ENCODE data around the gene PTPRN2. TPM values are rescaled to one million over a fixed set of nuclear protein-coding genes. Genes with fewer than 3 reads are reported as not detected.

The PTPRN2 gene
- not detected in 2 replicates for total RNA-seq (2011; cell fraction: chromatin; rRNA removed; ENCODE audit: low replicate concordance)
- not detected in 2 replicates for total RNA-seq (2011; cell fraction: nucleolus; rRNA removed)
- total RNA-seq (2011; cell fraction: nucleoplasm; rRNA removed) = not detected in 2 replicates
- total RNA-seq (2014; rRNA removed) (not detected in 2 replicates), total RNA-seq (2014; rRNA removed; fragmentation: Illumina TruSeq; extraction: Trizol) (not detected in 2 replicates), total RNA-seq (2015; rRNA removed; fragmentation: Illumina TruSeq; extraction: Trizol) (not detected in 2 replicates), total RNA-seq (2021) (0.09 TPM in 1 of 2 replicates, not detected in the other), polyA plus RNA-seq (2011; rRNA removed) (not detected in 2 replicates), polyA plus RNA-seq (2014; fragmentation: Illumina TruSeq; extraction: Trizol) (not detected in 2 replicates), polyA plus RNA-seq (2014; fragmentation: Nextera tagmentation; extraction: Ambion mirVana) (not detected), polyA plus RNA-seq (2014; rRNA removed) (not detected in 2 replicates), polyA minus RNA-seq (2011; rRNA and poly(A)+ RNA removed) (not detected in 2 replicates), Bru-seq, nascent RNA (percentile 3 among the genes with signal in this experiment), BruChase-seq, experiment 1, labeled RNA remaining after a 2-hour chase (percentile 9 among the genes with signal in this experiment), BruChase-seq, experiment 2, labeled RNA remaining after a 6-hour chase (percentile 13 among the genes with signal in this experiment)
- not detected in 2 replicates for polyA plus RNA-seq (2011; cell fraction: cytosol; rRNA removed)
- polyA plus RNA-seq (2011; cell fraction: nucleus; rRNA removed) = not detected in 2 replicates
- 0.04 TPM in 1 of 2 replicates, not detected in the other for polyA plus RNA-seq (2012)
- 0.73 TPM in 1 of 2 replicates, not detected in the other for polyA minus RNA-seq (2011; cell fraction: cytosol; rRNA and poly(A)+ RNA removed)
- polyA minus RNA-seq (2011; cell fraction: nucleus; rRNA and poly(A)+ RNA removed) = not detected in 2 replicates
- long read RNA-seq, experiment 1 = 0 reads
- long read RNA-seq, experiment 2, partial matches to known transcripts = 0 of 1 reads
- long read RNA-seq, experiment 2, other reads (novel, unspliced or antisense) = 1 of 1 reads
- long read RNA-seq, experiment 3 = 0 reads

DNA sequence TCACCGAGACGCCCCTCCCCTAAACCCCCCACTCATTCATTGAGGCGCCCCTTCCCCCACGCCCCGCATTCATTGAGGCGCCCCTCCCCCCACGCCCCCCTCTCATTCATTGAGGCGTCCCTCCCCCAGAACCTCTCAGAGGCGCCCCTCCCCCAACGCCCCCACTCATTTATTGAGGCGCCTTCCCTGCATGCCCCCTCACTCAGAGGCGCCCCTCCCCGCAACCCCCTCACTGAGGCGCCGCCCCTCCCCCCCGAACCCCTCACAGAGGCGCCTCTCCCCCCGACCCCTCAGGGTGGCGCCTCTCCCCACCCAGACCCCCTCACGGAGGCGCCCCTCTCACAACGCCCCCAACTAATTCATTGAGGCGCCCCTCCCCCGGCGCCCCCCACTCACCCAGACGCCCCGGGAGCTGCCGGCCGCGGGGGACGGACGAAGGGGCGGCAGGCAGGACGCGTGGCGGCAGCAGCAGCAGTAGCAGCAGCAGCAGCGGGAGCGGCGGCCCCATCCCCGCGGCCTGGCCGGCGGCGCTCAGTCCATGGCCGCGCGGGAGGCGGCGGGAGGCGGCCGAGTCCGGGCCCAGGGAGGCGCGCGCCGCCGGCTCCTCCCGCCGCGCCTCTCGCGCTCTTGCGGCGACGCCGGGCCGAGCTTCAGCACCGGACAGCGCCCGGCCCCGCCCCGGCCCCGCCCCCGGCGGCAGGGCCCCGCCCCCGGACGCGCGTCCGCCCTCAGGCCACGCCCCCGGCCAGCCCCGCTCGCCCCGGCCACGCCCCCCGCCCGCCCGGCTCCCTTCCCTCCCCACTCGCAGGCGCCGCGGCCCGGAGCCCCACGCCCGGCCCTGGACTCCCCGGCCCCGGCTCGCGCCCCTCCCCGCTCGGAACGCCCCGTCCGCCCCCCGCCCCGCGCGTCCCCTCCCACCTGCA, at the start of gene PTPRN2:
PTPRN2 (minus strand) TSS at position 662 of the 923 bp plus-strand sequence.
- Histone ChIP-seq H3K79me2 (ENCODE audit: control insufficient read depth, insufficient read depth, low read length) (no peaks in the 10 kb centered on the region), H4K20me1 (replicated peaks; ENCODE audit: control insufficient read depth, insufficient read depth, low read length) (peaks cover 10% of the 10 kb centered on the region), H3K4me3 (peak within 1 kb of the TSS; percentile 25; the same call in 1 of the 2 replicates), H3K27me3 (ENCODE audit: control insufficient read depth in 2 of 2, insufficient read depth in 2 of 2, low read length in 2 of 2) (peaks cover 55 to 76% of the 10 kb centered on the region in 2 experiments), H3K4me1 (replicated peaks in 1 of 2; ENCODE audit: control insufficient read depth in 2 of 2, insufficient read depth in 2 of 2, low read length in 2 of 2) (peaks cover 0 to 22% of the 10 kb centered on the region in 2 experiments; a peak in 2 of 5 replicates), H3K27ac (ENCODE audit: extremely low read depth, low read depth, low read length) (no peak within 1 kb of the TSS), H3K36me3 (ENCODE audit: control insufficient read depth, insufficient read depth, low read length) (no peaks in the 10 kb centered on the region), H3K9me1 (ENCODE audit: control insufficient read depth, insufficient read depth, low read length) (no peaks in the 10 kb centered on the region), H3K9me3 (replicated peaks; ENCODE audit: control insufficient read depth, insufficient read depth, low read depth, low read length) (no peaks in the 10 kb centered on the region), H3K4me2 (ENCODE audit: insufficient read depth, low read length) (no peak within 1 kb of the TSS), H2AFZ (ENCODE audit: low read depth, low read length) (no peak within 1 kb of the TSS), H3K9ac (ENCODE audit: insufficient read depth in 1 of 2, low read depth in 2 of 2, low read length in 2 of 2) (peak within 1 kb of the TSS in 1 of 2 experiments; percentile 53; a peak in 2 of 4 replicates)
- in situ Hi-C loops (cut with MboI) = no loop called here
- POLR2A ChIA-PET = interaction anchor here (0.6 to 0.7 kb wide), 2 partner anchors 141 to 1574 kb away, joined by 3 read pairs; no protein-coding TSS in a partner anchor
- DNase-seq (ENCODE audit: extremely low read depth in 1 of 4, low spot score in 3 of 4) (peak; percentile 86 to 100 (median 100)), FAIRE-seq (no peak), ATAC-seq (peak; percentile 98)
- intact Hi-C loops (cut with micrococcal nuclease) = loop anchor here (2.0 kb wide), 1 partner anchor 387 kb away; no protein-coding TSS in a partner anchor
- no TSS peak for BruUV-seq (replicated peaks)
- CTCF ChIA-PET (ENCODE audit: low intra/inter-chr PET ratio) = no interaction called here
- WGBS (ENCODE audit: insufficient coverage, low coverage, missing lambda C conversion rate) = 0% methylated on average over 20 of the region's 110 CpGs
- TF ChIP-seq FOXK2 (conservative IDR thresholded peaks at IDR 0.05 in 1 of 2, IDR thresholded peaks at IDR 0.05 in 1 of 2; ENCODE audit: low read depth in 2 of 2) (no peak), ETV5 (CRISPR knock-in tag; IDR thresholded peaks at IDR 0.05; ENCODE audit: low read depth) (no peak), CSDE1 (IDR thresholded peaks at IDR 0.05) (no peak), SREBF2 (CRISPR knock-in tag; IDR thresholded peaks at IDR 0.05) (no peak), TCFL5 (CRISPR knock-in tag; conservative IDR thresholded peaks at IDR 0.05) (no peak), NR3C1 (CRISPR knock-in tag; IDR thresholded peaks at IDR 0.05) (no peak), CXXC5 (CRISPR knock-in tag; IDR thresholded peaks at IDR 0.05) (peak; percentile 69), CTBP1 (IDR thresholded peaks at IDR 0.05; ENCODE audit: borderline replicate concordance) (peak; percentile 14; the same call in 1 of the 2 replicates), ARID1B (IDR thresholded peaks at IDR 0.05) (no peak)
- TF ChIP-seq, protein P1, sequence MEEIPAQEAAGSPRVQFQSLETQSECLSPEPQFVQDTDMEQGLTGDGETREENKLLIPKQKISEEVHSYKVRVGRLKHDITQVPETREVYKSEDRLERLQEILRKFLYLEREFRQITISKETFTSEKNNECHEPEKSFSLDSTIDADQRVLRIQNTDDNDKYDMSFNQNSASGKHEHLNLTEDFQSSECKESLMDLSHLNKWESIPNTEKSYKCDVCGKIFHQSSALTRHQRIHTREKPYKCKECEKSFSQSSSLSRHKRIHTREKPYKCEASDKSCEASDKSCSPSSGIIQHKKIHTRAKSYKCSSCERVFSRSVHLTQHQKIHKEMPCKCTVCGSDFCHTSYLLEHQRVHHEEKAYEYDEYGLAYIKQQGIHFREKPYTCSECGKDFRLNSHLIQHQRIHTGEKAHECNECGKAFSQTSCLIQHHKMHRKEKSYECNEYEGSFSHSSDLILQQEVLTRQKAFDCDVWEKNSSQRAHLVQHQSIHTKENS (CRISPR knock-in tag; IDR thresholded peaks at IDR 0.05) = no peak
